Islet precursor cell (in vitro differentiated cells): ENCODE data around the gene PHB1.

Experiments used
- DNase-seq: peaks from one replicate; pipeline ENCODE4 v3.0.0-alpha.2; 2018

The PHB1 gene

GRCh38 chr17:49414622-49415350, at the start of gene PHB1:
TSS of gene PHB1 (minus strand) at chr17:49414882. CDS start at chr17:49413264, 1,618 bp downstream.
- DNase-seq = peak; percentile 100

GRCh38 chr17:49464049-49464448, 49.4 kb upstream of the PHB1 start:
- DNase-seq = no peak

GRCh38 chr17:49461580-49461979, 46.9 kb upstream of the PHB1 start:
- no peak for DNase-seq

GRCh38 chr17:49460401-49460800, 45.7 kb upstream of the PHB1 start:
- no peak for DNase-seq

GRCh38 chr17:49459401-49459984, 44.8 kb upstream of the PHB1 start:
- DNase-seq = no peak

- no peak for DNase-seq
Measured at GRCh38 chr17:49457564-49458535, 43.2 kb upstream of the PHB1 start.

GRCh38 chr17:49456183-49456965, 41.7 kb upstream of the PHB1 start:
- DNase-seq = no peak

GRCh38 chr17:49455272-49455861, 40.7 kb upstream of the PHB1 start:
- DNase-seq = no peak

- peak; percentile 93 for DNase-seq
Measured at GRCh38 chr17:49454050-49454449, 39.4 kb upstream of the PHB1 start.

- DNase-seq = no peak
Measured at GRCh38 chr17:49452661-49453060, 38.0 kb upstream of the PHB1 start.

- DNase-seq = no peak
Measured at GRCh38 chr17:49452201-49452600, 37.5 kb upstream of the PHB1 start.

GRCh38 chr17:49450735-49451134, 36.1 kb upstream of the PHB1 start:
- DNase-seq = peak; percentile 90

- no peak for DNase-seq
Measured at GRCh38 chr17:49450181-49450580, 35.5 kb upstream of the PHB1 start.

- no peak for DNase-seq
Measured at GRCh38 chr17:49447628-49448302, 33.1 kb upstream of the PHB1 start.

- no peak for DNase-seq
Measured at GRCh38 chr17:49445591-49445990, 30.9 kb upstream of the PHB1 start.

GRCh38 chr17:49444384-49444783, 29.7 kb upstream of the PHB1 start:
- no peak for DNase-seq

- no peak for DNase-seq
Measured at GRCh38 chr17:49443862-49444261, 29.2 kb upstream of the PHB1 start.

- peak; percentile 50 for DNase-seq
Measured at GRCh38 chr17:49442041-49442440, 27.4 kb upstream of the PHB1 start.

GRCh38 chr17:49441578-49441977, 26.9 kb upstream of the PHB1 start:
- peak; percentile 46 for DNase-seq

GRCh38 chr17:49440581-49440980, 25.9 kb upstream of the PHB1 start:
- DNase-seq = no peak

- peak; percentile 52 for DNase-seq
Measured at GRCh38 chr17:49439673-49440571, 25.2 kb upstream of the PHB1 start.
